HepG2 (cell line): ENCODE data around the gene PRR4. TPM values are rescaled to one million over a fixed set of nuclear protein-coding genes. Genes with fewer than 3 reads are reported as not detected.
A peak's percentile ranks its signal among the peaks of the same experiment; 100 is the strongest.

Source experiments
- ARNT ChIP-seq: fragments of 450-650 bp; IDR thresholded peaks from 2 replicates; pipeline ENCODE4 v1.6.1; 2017
- ATAD3A ChIP-seq: sonication (generic); formaldehyde crosslinking; IDR thresholded peaks from 2 replicates; pipeline ENCODE4 v1.4.0; 2020; ENCODE audit warnings: missing genetic modification reagents
- CEBPG ChIP-seq: IDR thresholded peaks from 2 replicates; pipeline ENCODE4 v1.6.1; 2016
- CREM ChIP-seq, 2 experiments: sonication (generic) in 1 of 2; formaldehyde crosslinking in 1 of 2; IDR thresholded peaks; 2 replicates each; pipeline versions ENCODE4 v1.4.0 to v1.6.1; 2016 to 2020; ENCODE audit warnings: antibody characterized with exemption in 1 of 2, mild to moderate bottlenecking in 1 of 2, missing genetic modification reagents in 1 of 2
- HMG20A ChIP-seq: IDR thresholded peaks from 2 replicates; pipeline ENCODE4 v1.6.1; 2016; ENCODE audit warnings: borderline replicate concordance
- KDM5B ChIP-seq: sonication (generic); formaldehyde crosslinking; IDR thresholded peaks from 2 replicates; pipeline ENCODE4 v1.4.0; 2020; ENCODE audit warnings: missing genetic modification reagents, mild to moderate bottlenecking, borderline replicate concordance
- NFE2 ChIP-seq: sonication (generic); formaldehyde crosslinking; IDR thresholded peaks from 2 replicates; pipeline ENCODE4 v1.4.0; 2020; ENCODE audit warnings: missing genetic modification reagents
- NFIB ChIP-seq: sonication (generic); formaldehyde crosslinking; IDR thresholded peaks from 2 replicates; pipeline ENCODE4 v1.9.0; 2021; ENCODE audit warnings: missing genetic modification reagents, mild to moderate bottlenecking, borderline replicate concordance
- NFKBIZ ChIP-seq: IDR thresholded peaks from 2 replicates; pipeline ENCODE4 v1.6.1; 2018; ENCODE audit warnings: missing genetic modification reagents, missing compliant biosample characterization
- NR3C1 ChIP-seq: sonication (generic); formaldehyde crosslinking; IDR thresholded peaks from 2 replicates; pipeline ENCODE4 v1.4.0; 2020; ENCODE audit warnings: missing genetic modification reagents
- POGZ ChIP-seq: sonication (generic); formaldehyde crosslinking; IDR thresholded peaks from 2 replicates; pipeline ENCODE4 v1.4.0; 2020; ENCODE audit warnings: mild to moderate bottlenecking, missing genetic modification reagents
- PRMT3 ChIP-seq: sonication (generic); formaldehyde crosslinking; IDR thresholded peaks from 2 replicates; pipeline ENCODE4 v1.8.1; 2022; ENCODE audit warnings: low read depth, mild to moderate bottlenecking, moderate library complexity, missing genetic modification reagents, borderline replicate concordance
- RBM39 ChIP-seq: fragments of 200-400 bp; formaldehyde crosslinking; IDR thresholded peaks from one replicate; pipeline ENCODE4 v1.6.1; 2018; ENCODE audit warnings: antibody characterized with exemption, mild to moderate bottlenecking, low read depth, low read length; ENCODE audit not compliant: poor library complexity, severe bottlenecking
- RFXAP ChIP-seq: sonication (generic); formaldehyde crosslinking; IDR thresholded peaks from 2 replicates; pipeline ENCODE4 v1.4.0; 2020; ENCODE audit warnings: missing genetic modification reagents, borderline replicate concordance
- SATB2 ChIP-seq: sonication (generic); formaldehyde crosslinking; IDR thresholded peaks from 2 replicates; pipeline ENCODE4 v1.5.0; 2020; ENCODE audit warnings: missing genetic modification reagents
- TP53 ChIP-seq: sonication (generic); formaldehyde crosslinking; conservative IDR thresholded peaks from 2 replicates; pipeline ENCODE4 v1.4.0; 2020; ENCODE audit warnings: missing genetic modification reagents
- ZFY ChIP-seq: sonication (generic); formaldehyde crosslinking; IDR thresholded peaks from 2 replicates; pipeline ENCODE4 v1.4.0; 2020; ENCODE audit warnings: missing genetic modification reagents
- ZNF121 ChIP-seq: sonication (generic); formaldehyde crosslinking; IDR thresholded peaks from 2 replicates; pipeline ENCODE4 v1.5.0; 2020; ENCODE audit warnings: mild to moderate bottlenecking, missing genetic modification reagents
- ZNF138 ChIP-seq: sonication (generic); formaldehyde crosslinking; IDR thresholded peaks from 2 replicates; pipeline ENCODE4 v1.5.0; 2020; ENCODE audit warnings: mild to moderate bottlenecking, low read depth, missing genetic modification reagents
- ZNF143 ChIP-seq: sonication (generic); formaldehyde crosslinking; IDR thresholded peaks from 2 replicates; pipeline ENCODE4 v1.4.0; 2020; ENCODE audit warnings: missing genetic modification reagents
- ZNF354B ChIP-seq: sonication (generic); formaldehyde crosslinking; IDR thresholded peaks from 2 replicates; pipeline ENCODE4 v1.8.0; 2022; ENCODE audit warnings: mild to moderate bottlenecking, missing genetic modification reagents
- ZNF850 ChIP-seq: sonication (generic); formaldehyde crosslinking; conservative IDR thresholded peaks from 2 replicates; pipeline ENCODE4 v1.9.0; 2021; ENCODE audit warnings: mild to moderate bottlenecking, missing genetic modification reagents
- polyA plus RNA-seq, 8 experiments: library from polyadenylated mRNA; depleted of rRNA in 3 of 8; stranded (reverse) in 7 of 8; unstranded in 1 of 8; fragments of >200 nt; fragmentation: Illumina TruSeq in 4 of 8; extraction: Trizol in 4 of 8; gene quantifications; 2 replicates each; pipeline versions ENCODE4 v1.2.1 to v1.2.3, GENCODE V29; 2011 to 2016; ENCODE audit warnings: low read depth in 4 of 8, missing spikeins in 1 of 8, mixed read lengths in 1 of 8; ENCODE audit not compliant: insufficient read depth in 1 of 8
- total RNA-seq, 5 experiments: library from RNA; depleted of rRNA; stranded (reverse); fragments of >200 nt; fragmentation: Illumina TruSeq; extraction: Trizol; gene quantifications; 2 replicates each; pipeline ENCODE4 v1.2.3, GENCODE V29; 2016; ENCODE audit warnings: low read depth in 1 of 5
- TF ChIP-seq, protein P1 (sequence below): sonication (generic); formaldehyde crosslinking; conservative IDR thresholded peaks from 2 replicates; pipeline ENCODE4 v1.5.0; 2020; ENCODE audit warnings: missing genetic modification reagents
- TF ChIP-seq, protein P2 (sequence below): sonication (generic); formaldehyde crosslinking; IDR thresholded peaks from 2 replicates; pipeline ENCODE4 v1.5.1; 2020; ENCODE audit warnings: mild to moderate bottlenecking, missing genetic modification reagents, moderate library complexity
- TF ChIP-seq, protein P3 (sequence below), 2 experiments: sonication (generic) in 1 of 2; formaldehyde crosslinking in 1 of 2; IDR thresholded peaks; 2 replicates each; pipeline versions ENCODE4 v1.5.1 to v1.6.1; 2011 to 2020; ENCODE audit warnings: borderline replicate concordance in 1 of 2, low read depth in 1 of 2, low read length in 1 of 2, mild to moderate bottlenecking in 1 of 2, missing genetic modification reagents in 1 of 2, moderate library complexity in 1 of 2

The PRR4 gene
- total and polyA plus RNA-seq, 2 of the 13 experiments (the other 11 are each of a cell fraction or from before 2014, with no cell fraction given) = 2.3 to 5.4 TPM

DNA sequence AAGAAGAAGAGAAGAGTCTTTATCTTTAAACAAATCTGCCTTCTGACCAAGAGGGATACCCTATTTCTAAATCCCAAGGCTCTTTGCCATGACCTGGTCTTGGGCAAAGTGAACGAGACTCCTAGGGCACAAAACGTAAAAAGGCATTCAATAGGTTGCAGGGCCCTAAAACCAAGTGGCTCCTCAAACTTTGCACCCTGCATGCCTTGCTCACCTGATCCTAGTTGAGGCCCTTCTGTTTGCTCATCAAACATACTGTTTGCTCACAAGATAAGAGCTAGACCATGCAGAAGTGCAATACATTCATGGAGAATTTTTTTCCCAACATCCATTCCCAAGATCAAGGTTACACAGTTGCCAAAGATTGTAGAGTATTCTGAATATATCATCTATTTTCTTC lies 42.7 kb upstream of the PRR4 start (continued):
- TF ChIP-seq TP53 (CRISPR knock-in tag) (no peak), CEBPG (CRISPR knock-in tag) (peak; percentile 90), ARNT (no peak), HMG20A (CRISPR knock-in tag) (peak; percentile 99), POGZ (CRISPR knock-in tag) (peak; percentile 99), RBM39 (no peak), ZNF354B (CRISPR knock-in tag) (no peak), ZFY (CRISPR knock-in tag) (peak; percentile 39; the same call in 1 of the 2 replicates), ZNF143 (CRISPR knock-in tag) (0 out of 2 replicates have a peak, but pooled peaks have one; percentile 15), PRMT3 (CRISPR knock-in tag) (no peak), CREM (IDR thresholded peaks at IDR 0.05) (peak; percentile 87), CREM (CRISPR knock-in tag; IDR thresholded peaks at IDR 0.05) (no peak), NFE2 (CRISPR knock-in tag) (no peak), NR3C1 (no peak), ZNF138 (CRISPR knock-in tag) (no peak), NFIB (no peak), KDM5B (CRISPR knock-in tag) (no peak), SATB2 (0 out of 2 replicates have a peak, but pooled peaks have one; percentile 3), RFXAP (CRISPR knock-in tag) (no peak), NFKBIZ (CRISPR knock-in tag) (peak; percentile 84; the same call in 1 of the 2 replicates), ZNF121 (CRISPR knock-in tag) (peak; percentile 40; the same call in 1 of the 2 replicates), ZNF850 (CRISPR knock-in tag) (no peak), ATAD3A (CRISPR knock-in tag) (no peak)
- TF ChIP-seq, protein P1, sequence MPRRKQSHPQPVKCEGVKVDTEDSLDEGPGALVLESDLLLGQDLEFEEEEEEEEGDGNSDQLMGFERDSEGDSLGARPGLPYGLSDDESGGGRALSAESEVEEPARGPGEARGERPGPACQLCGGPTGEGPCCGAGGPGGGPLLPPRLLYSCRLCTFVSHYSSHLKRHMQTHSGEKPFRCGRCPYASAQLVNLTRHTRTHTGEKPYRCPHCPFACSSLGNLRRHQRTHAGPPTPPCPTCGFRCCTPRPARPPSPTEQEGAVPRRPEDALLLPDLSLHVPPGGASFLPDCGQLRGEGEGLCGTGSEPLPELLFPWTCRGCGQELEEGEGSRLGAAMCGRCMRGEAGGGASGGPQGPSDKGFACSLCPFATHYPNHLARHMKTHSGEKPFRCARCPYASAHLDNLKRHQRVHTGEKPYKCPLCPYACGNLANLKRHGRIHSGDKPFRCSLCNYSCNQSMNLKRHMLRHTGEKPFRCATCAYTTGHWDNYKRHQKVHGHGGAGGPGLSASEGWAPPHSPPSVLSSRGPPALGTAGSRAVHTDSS (CRISPR knock-in tag) = no peak
- TF ChIP-seq, protein P2, sequence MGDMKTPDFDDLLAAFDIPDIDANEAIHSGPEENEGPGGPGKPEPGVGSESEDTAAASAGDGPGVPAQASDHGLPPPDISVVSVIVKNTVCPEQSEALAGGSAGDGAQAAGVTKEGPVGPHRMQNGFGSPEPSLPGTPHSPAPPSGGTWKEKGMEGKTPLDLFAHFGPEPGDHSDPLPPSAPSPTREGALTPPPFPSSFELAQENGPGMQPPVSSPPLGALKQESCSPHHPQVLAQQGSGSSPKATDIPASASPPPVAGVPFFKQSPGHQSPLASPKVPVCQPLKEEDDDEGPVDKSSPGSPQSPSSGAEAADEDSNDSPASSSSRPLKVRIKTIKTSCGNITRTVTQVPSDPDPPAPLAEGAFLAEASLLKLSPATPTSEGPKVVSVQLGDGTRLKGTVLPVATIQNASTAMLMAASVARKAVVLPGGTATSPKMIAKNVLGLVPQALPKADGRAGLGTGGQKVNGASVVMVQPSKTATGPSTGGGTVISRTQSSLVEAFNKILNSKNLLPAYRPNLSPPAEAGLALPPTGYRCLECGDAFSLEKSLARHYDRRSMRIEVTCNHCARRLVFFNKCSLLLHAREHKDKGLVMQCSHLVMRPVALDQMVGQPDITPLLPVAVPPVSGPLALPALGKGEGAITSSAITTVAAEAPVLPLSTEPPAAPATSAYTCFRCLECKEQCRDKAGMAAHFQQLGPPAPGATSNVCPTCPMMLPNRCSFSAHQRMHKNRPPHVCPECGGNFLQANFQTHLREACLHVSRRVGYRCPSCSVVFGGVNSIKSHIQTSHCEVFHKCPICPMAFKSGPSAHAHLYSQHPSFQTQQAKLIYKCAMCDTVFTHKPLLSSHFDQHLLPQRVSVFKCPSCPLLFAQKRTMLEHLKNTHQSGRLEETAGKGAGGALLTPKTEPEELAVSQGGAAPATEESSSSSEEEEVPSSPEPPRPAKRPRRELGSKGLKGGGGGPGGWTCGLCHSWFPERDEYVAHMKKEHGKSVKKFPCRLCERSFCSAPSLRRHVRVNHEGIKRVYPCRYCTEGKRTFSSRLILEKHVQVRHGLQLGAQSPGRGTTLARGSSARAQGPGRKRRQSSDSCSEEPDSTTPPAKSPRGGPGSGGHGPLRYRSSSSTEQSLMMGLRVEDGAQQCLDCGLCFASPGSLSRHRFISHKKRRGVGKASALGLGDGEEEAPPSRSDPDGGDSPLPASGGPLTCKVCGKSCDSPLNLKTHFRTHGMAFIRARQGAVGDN (CRISPR knock-in tag) = no peak
- TF ChIP-seq, protein P3, sequence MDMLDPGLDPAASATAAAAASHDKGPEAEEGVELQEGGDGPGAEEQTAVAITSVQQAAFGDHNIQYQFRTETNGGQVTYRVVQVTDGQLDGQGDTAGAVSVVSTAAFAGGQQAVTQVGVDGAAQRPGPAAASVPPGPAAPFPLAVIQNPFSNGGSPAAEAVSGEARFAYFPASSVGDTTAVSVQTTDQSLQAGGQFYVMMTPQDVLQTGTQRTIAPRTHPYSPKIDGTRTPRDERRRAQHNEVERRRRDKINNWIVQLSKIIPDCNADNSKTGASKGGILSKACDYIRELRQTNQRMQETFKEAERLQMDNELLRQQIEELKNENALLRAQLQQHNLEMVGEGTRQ (IDR thresholded peaks at IDR 0.05; ENCODE audit: low read depth, low read length) = no peak
- TF ChIP-seq, protein P3 (CRISPR knock-in tag; IDR thresholded peaks at IDR 0.05; ENCODE audit: borderline replicate concordance) = no peak; the same call in 1 of the 2 replicates
